ELR (cell line): Measurements from ENCODE around the gene STMND1.

Experiments used
- DNase-seq: peaks from one replicate; pipeline ENCODE4 v3.0.0-alpha.2; 2015; ENCODE audit warnings: low read depth

STMND1 gene

DNA sequence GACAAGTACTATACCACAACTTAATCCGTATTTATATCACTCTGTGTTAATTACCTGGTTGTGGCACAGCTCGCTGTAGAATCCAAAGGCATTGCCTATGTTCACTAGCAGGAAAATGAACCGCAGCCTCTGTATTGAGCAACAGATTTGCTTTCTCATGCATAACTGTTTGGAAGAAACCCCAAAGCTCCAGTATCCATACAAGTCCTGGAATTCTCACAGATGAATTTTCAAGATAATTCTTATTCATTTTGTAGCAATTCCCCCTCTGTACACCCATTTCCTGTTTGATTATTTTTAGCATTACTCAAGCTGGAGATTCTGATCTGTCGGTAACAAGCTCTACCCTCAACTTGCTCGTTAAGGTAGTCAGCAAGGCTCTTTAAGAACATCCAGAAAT lies 63.5 kb downstream of the STMND1 start:
- peak; percentile 69 for DNase-seq

DNA sequence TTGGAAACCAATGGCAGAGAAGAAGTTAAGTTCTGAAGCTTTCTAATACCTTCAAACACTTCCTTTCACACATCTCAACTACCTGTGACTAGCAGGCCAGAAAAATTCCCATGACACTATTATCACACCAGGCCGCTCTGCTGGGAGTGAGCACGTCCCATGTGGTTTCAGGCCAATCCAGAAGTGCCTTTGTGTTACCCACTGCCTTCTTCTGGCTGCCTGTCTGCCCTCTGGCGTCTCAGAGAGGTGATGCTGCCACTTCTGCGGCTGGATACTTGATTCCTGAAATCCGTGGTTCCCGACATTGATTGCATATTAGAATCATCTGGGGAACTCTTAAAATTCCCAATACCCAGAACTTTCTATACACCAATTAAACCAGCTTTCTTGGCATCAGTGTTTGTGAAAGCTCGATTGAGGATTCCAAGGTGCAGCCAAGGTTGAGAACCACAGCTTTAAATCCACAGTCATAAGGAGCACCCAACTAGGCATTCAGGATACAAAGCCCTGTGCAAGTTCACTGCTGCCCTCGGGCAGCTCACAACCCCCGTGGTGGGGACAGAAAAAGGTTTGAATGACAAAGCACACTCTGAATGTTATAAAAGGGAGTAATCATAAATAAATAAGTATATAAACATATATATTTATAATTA lies 65.6 kb downstream of the STMND1 start:
- DNase-seq = no peak

DNA sequence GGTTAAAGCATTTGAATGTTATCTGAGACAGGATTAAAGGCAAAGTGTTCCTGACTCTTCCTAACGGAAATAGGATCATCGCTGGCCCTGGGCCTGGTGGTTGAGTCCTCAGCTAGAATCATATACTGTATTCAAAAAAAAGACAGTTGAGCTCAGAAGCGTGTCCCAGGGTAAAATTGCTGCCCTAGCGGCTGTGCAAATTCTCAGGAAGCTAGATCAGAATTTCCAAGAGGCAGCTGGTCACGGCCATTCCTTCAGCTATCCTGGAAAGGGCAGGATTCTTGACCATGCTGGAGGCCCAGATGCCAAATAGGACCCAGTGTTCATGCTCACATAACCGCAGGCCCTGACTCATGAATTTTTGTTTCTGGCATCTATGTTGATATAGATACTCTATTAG lies 67.4 kb downstream of the STMND1 start:
- DNase-seq = peak; percentile 71

DNA sequence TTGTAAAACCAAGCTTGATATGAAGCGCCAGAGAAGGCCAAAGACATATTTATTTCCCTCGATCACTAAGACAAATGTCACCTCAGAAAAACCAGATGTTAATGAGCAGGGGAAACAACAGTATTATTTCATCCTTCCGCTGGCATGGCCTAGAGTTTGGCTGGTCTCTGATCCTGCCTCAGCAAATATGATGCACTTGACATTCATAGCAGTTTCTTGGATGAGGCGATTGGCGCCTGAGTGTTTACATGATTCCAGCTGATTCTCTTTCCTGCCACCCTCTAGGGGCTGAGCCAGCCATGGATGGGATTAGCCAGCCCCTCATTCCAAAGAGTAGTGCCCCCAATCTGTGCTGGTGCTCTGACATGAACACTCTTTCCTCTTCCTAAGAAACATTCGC lies 67.9 kb downstream of the STMND1 start:
- no peak for DNase-seq

DNA sequence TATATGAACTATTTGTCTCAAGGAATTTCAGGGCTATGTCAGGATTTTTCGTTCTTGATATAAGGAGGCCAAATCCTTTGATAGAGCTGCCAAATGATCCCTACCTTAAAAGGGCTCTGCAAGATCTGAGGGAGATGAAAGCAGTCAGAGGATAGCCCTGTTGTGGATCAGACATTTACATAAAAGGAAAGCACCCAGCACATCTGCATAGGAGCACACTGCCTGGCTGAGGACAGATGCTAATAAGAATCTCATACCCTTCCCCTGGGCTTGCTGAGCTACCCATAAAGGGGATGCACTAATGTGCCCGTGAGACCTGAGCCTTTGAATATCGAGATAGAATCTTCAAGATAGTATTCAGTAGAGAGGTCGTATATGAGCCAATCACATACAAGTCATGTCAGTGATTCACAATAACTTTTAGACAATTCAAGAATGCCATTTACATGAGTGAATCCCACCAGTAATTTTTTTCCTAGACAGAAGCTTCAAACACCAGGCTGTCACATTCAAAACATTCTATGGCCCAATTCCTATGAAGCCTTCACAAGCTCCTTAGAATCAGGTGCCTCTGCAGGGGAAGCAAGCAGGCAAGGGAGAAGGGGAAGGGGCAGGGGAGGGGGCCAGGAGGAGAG lies 71.1 kb downstream of the STMND1 start:
- DNase-seq = peak; percentile 58

DNA sequence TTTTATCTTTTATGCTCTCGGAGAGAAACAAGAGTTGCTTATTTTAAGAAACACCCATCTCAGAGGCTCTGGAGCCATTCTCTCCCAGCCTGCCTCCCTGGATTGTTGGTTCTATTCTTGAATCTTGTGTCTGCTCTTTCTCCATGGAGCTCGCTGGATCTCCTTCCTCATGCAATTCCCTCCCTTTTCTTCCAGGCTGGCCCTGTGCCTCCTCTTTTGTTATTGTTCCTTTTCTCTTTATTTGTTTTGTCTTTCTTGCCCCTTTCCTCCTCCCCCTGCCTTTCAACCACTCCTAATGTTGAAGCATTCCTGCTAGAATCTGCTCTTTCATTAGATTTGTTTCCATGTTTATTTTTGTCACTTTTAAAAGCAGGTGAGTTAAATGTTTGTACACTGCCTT lies 76.5 kb downstream of the STMND1 start:
- no peak for DNase-seq

DNA sequence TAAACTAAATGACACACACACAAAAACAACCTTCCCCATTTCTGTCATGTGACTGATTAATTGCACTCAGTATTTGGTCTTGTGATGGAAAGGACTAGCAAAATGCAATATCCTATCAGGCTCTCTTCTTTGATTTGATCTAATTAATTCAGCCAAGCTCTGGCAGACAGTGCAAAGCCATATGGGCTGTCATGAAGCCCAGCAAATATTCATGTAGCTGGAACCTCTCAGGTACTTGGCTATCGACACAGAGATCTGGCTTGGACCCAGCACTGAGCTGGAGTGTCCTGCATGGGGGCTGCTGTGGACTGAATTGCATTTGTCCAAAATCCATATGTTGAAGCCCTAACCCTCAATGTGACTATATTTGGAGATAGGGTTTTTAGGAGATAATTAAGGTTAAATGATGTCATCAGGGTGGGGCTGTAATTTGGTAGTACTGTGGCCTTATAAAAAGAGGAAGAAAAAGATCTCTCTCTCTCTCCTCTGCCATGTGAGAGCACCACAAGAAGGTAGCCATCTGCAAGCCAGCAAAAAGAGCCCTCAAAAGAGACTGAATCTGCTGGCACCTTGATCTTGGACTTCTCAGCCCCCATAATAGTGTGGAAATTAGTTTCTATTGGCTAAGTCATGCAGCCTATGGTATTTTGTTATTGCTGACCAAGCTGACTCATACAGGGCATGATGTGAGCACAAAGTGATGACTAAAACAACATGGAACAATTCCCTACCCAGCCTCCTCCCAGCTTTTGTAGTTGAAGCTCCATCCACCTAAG lies 77.1 kb downstream of the STMND1 start:
- DNase-seq = peak; percentile 83

DNA sequence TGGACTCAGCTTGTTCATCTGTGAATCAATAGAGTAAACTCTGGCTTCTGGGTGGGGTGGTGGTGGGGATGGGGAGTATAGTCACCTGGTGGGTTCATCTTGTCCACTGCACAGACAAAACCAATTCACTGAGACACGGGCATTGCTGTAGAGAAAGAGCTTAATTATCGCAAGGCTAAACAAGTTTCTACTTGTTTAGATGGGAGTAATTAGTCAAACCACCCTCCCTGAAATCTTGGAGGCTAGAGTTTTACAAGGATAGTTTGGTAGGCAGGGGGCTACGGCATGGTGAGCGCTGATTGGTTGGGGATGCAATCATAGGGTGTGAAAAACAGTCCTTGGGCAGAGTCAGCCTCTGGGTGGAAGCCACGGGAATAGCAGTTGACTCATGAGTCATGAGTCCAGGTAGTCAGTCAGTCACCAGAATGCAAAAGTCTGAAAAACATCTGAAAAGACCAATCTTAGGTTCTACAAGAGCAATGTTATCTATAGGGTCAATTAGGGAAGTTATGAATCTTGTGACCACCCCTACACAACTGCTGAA lies 77.8 kb downstream of the STMND1 start:
- peak; percentile 63 for DNase-seq
